Duodenal mucosa (tissue), 2 donors: ENCODE data around the gene NSUN7.
"Not testable (repeated sequence)": the region's sequence is repeated elsewhere in the genome, so short reads cannot be mapped to it uniquely, and the experiment has no call there.

Source experiments
- H3K27ac ChIP-seq: one replicate; pipeline ENCODE4 v1.7.0; 2013; ENCODE audit warnings: low read depth, low read length
- H3K27me3 ChIP-seq, 2 donors: one replicate each; pipeline ENCODE4 v1.7.0; 2013; ENCODE audit warnings: low read length in 2 of 2, control low read depth in 1 of 2; ENCODE audit not compliant: insufficient read depth in 2 of 2, control insufficient read depth in 1 of 2
- H3K36me3 ChIP-seq, 2 donors: one replicate each; pipeline ENCODE4 v1.7.0; 2013; ENCODE audit warnings: low read length in 2 of 2, control low read depth in 1 of 2; ENCODE audit not compliant: insufficient read depth in 2 of 2, control insufficient read depth in 1 of 2
- H3K4me1 ChIP-seq, 2 donors: one replicate each; pipeline ENCODE4 v1.7.0; 2013; ENCODE audit warnings: low read length in 2 of 2, control low read depth in 1 of 2; ENCODE audit not compliant: insufficient read depth in 2 of 2, control insufficient read depth in 1 of 2
- H3K4me3 ChIP-seq, 2 donors: one replicate each; pipeline ENCODE4 v1.7.0; 2013; ENCODE audit warnings: low read length in 2 of 2, low read depth in 1 of 2
- H3K9ac ChIP-seq, 2 donors: one replicate each; pipeline ENCODE4 v1.7.0; 2013; ENCODE audit warnings: low read length in 2 of 2, low read depth in 1 of 2
- H3K9me3 ChIP-seq, 2 donors: one replicate each; pipeline ENCODE4 v1.7.0; 2013; ENCODE audit warnings: low read length in 2 of 2, control low read depth in 1 of 2; ENCODE audit not compliant: control insufficient read depth in 1 of 2

The NSUN7 gene

GRCh38 chr4:40749717-40750460 is at the start of gene NSUN7:
Gene NSUN7, plus strand, starts transcription at chr4:40749955. Its CDS starts 739 bp downstream, at chr4:40750694.
- Histone ChIP-seq H3K4me1 (peaks cover 0 to 6% of the 10 kb centered on the region in 2 donors), H3K4me3 (peak within 1 kb of the TSS; percentile 77 to 91), H3K9me3 (no peaks in the 10 kb centered on the region), H3K27me3 (peaks cover 0 to 8% of the 10 kb centered on the region in 2 donors), H3K27ac (no peak within 1 kb of the TSS), H3K36me3 (no peaks in the 10 kb centered on the region), H3K9ac (peak within 1 kb of the TSS; percentile 61 to 77)

- Histone ChIP-seq H3K4me1 (no peaks in the 10 kb centered on the region), H3K9ac (no peak overlapping the region), H3K36me3 (no peaks in the 10 kb centered on the region), H3K4me3 (no peak overlapping the region), H3K27ac (no peak overlapping the region), H3K27me3 (no peaks in the 10 kb centered on the region), H3K9me3 (no peaks in the 10 kb centered on the region)
These were observed 47.5 kb upstream of the NSUN7 start for GRCh38 chr4:40702137-40702799.

GRCh38 chr4:40702800-40703151 is 47.0 kb upstream of the NSUN7 start:
- no peaks in the 10 kb centered on the region for H3K4me1 ChIP-seq
- H3K4me3 ChIP-seq = no peak overlapping the region
- no peaks in the 10 kb centered on the region for H3K36me3 ChIP-seq
- H3K9ac ChIP-seq = no peak overlapping the region
- no peak overlapping the region for H3K27ac ChIP-seq
- H3K27me3 ChIP-seq = no peaks in the 10 kb centered on the region
- no peaks in the 10 kb centered on the region for H3K9me3 ChIP-seq

GRCh38 chr4:40704073-40704472 is 45.7 kb upstream of the NSUN7 start:
- Histone ChIP-seq H3K27ac (no peak overlapping the region), H3K4me3 (no peak overlapping the region), H3K27me3 (no peaks in the 10 kb centered on the region), H3K36me3 (no peaks in the 10 kb centered on the region), H3K9me3 (no peaks in the 10 kb centered on the region), H3K4me1 (no peaks in the 10 kb centered on the region), H3K9ac (no peak overlapping the region)

- no peak overlapping the region for H3K4me3 ChIP-seq
These were observed 39.1 kb upstream of the NSUN7 start for GRCh38 chr4:40710484-40711254.

GRCh38 chr4:40713001-40713400 is 36.8 kb upstream of the NSUN7 start:
- H3K4me3 ChIP-seq, H3K27me3 ChIP-seq, H3K27ac ChIP-seq, H3K36me3 ChIP-seq, H3K9me3 ChIP-seq, H3K4me1 ChIP-seq, H3K9ac ChIP-seq: not testable (repeated sequence)

More at GRCh38 chr4:40710484-40711254, 39.1 kb upstream of the NSUN7 start:
- no peaks in the 10 kb centered on the region for H3K4me1 ChIP-seq
- no peaks in the 10 kb centered on the region for H3K27me3 ChIP-seq
- no peaks in the 10 kb centered on the region for H3K9me3 ChIP-seq
- no peak overlapping the region for H3K9ac ChIP-seq
- H3K27ac ChIP-seq = no peak overlapping the region
- no peaks in the 10 kb centered on the region for H3K36me3 ChIP-seq

GRCh38 chr4:40713798-40714197 is 36.0 kb upstream of the NSUN7 start:
- Histone ChIP-seq H3K4me3 (no peak overlapping the region), H3K27ac (no peak overlapping the region), H3K36me3 (no peaks in the 10 kb centered on the region), H3K4me1 (peaks cover 7 to 11% of the 10 kb centered on the region in 2 donors), H3K27me3 (no peaks in the 10 kb centered on the region), H3K9me3 (no peaks in the 10 kb centered on the region), H3K9ac (no peak overlapping the region)

GRCh38 chr4:40718586-40718985 is 31.2 kb upstream of the NSUN7 start:
- H3K9ac ChIP-seq = peak overlapping the region; percentile 10 to 20
- H3K36me3 ChIP-seq = no peaks in the 10 kb centered on the region
- peak overlapping the region; percentile 30 for H3K27ac ChIP-seq
- peaks cover 22 to 29% of the 10 kb centered on the region in 2 donors for H3K4me1 ChIP-seq
- H3K9me3 ChIP-seq = no peaks in the 10 kb centered on the region
- H3K4me3 ChIP-seq = peak overlapping the region; percentile 22 to 33
- H3K27me3 ChIP-seq = no peaks in the 10 kb centered on the region

- Histone ChIP-seq H3K9ac (peak overlapping the region in 1 of 2 donors; percentile 20), H3K36me3 (no peaks in the 10 kb centered on the region), H3K27ac (peak overlapping the region; percentile 30), H3K4me3 (peak overlapping the region; percentile 22 to 33), H3K9me3 (no peaks in the 10 kb centered on the region), H3K27me3 (no peaks in the 10 kb centered on the region), H3K4me1 (peaks cover 22 to 29% of the 10 kb centered on the region in 2 donors)
These were observed 30.6 kb upstream of the NSUN7 start for GRCh38 chr4:40719008-40719623.
